ENCODE measurements around the gene CNNM2.
A peak's percentile ranks its signal among the peaks of the same experiment; 100 is the strongest.

Gene CNNM2

GRCh38 chr10:103078309-103078615 is 160.2 kb downstream of the CNNM2 start:
- DNase-seq: no peak

GRCh38 chr10:103078676-103079075 is 160.6 kb downstream of the CNNM2 start:
- no peak for DNase-seq

- DNase-seq: no peak
Measured at GRCh38 chr10:103079100-103079499, 161.0 kb downstream of the CNNM2 start.

- DNase-seq: no peak
Measured at GRCh38 chr10:103079946-103080345, 161.9 kb downstream of the CNNM2 start.

- no peak for DNase-seq
Measured at GRCh38 chr10:103080891-103081581, 162.9 kb downstream of the CNNM2 start.

- no peak for DNase-seq
Measured at GRCh38 chr10:103082683-103083082, 164.6 kb downstream of the CNNM2 start.

- no peak for DNase-seq
Measured at GRCh38 chr10:103083266-103083976, 165.3 kb downstream of the CNNM2 start.

- DNase-seq: no peak
Measured at GRCh38 chr10:103083977-103084320, 165.9 kb downstream of the CNNM2 start.

- DNase-seq: no peak
Measured at GRCh38 chr10:103086261-103086660, 168.2 kb downstream of the CNNM2 start.

- no peak for DNase-seq
Measured at GRCh38 chr10:103086799-103087198, 168.7 kb downstream of the CNNM2 start.

- DNase-seq: no peak
Measured at GRCh38 chr10:103089493-103089892, 171.4 kb downstream of the CNNM2 start.

- no peak for DNase-seq
Measured at GRCh38 chr10:103090911-103091310, 172.8 kb downstream of the CNNM2 start.

- DNase-seq: no peak
Measured at GRCh38 chr10:103095005-103095404, 176.9 kb downstream of the CNNM2 start.

- no peak for DNase-seq
Measured at GRCh38 chr10:103096130-103096529, 178.0 kb downstream of the CNNM2 start.

- no peak for DNase-seq
Measured at GRCh38 chr10:103098240-103098639, 180.1 kb downstream of the CNNM2 start.

- no peak for DNase-seq
Measured at GRCh38 chr10:103100620-103101019, 182.5 kb downstream of the CNNM2 start.

- DNase-seq: no peak
Measured at GRCh38 chr10:103102195-103102594, 184.1 kb downstream of the CNNM2 start.

GRCh38 chr10:103103989-103104388 is 185.9 kb downstream of the CNNM2 start:
- no peak for DNase-seq

GRCh38 chr10:103104721-103105120 is 186.6 kb downstream of the CNNM2 start:
- DNase-seq: no peak

GRCh38 chr10:103105462-103105861 is 187.4 kb downstream of the CNNM2 start:
- DNase-seq: no peak

- no peak for DNase-seq
Measured at GRCh38 chr10:103106539-103106938, 188.4 kb downstream of the CNNM2 start.

- peak; percentile 40 for DNase-seq
Measured at GRCh38 chr10:103109821-103110220, 191.7 kb downstream of the CNNM2 start.

- no peak for DNase-seq
Measured at GRCh38 chr10:103110407-103110806, 192.3 kb downstream of the CNNM2 start.

- DNase-seq: peak; percentile 9
Measured at GRCh38 chr10:103111031-103111917, 193.2 kb downstream of the CNNM2 start.

Data from inflammatory macrophage treated with lipopolysaccharide for 4 hours (primary cell).